IPS-18a (cell line): ENCODE results near the gene RBM23.
"Not testable (repeated sequence)": the region's sequence is repeated elsewhere in the genome, so short reads cannot be mapped to it uniquely, and the experiment has no call there.

ENCODE experiments used
- H3K27ac ChIP-seq: one replicate; pipeline ENCODE4 v1.5.1; 2013; ENCODE audit warnings: low read length
- H3K27me3 ChIP-seq: one replicate; pipeline ENCODE4 v1.6.1; 2013; ENCODE audit warnings: mild to moderate bottlenecking, low read length; ENCODE audit not compliant: control insufficient read depth, insufficient read depth
- H3K36me3 ChIP-seq: one replicate; pipeline ENCODE4 v1.6.1; 2013; ENCODE audit warnings: low read depth, low read length; ENCODE audit not compliant: control insufficient read depth
- H3K4me1 ChIP-seq: one replicate; pipeline ENCODE4 v1.6.1; 2013; ENCODE audit warnings: low read depth, low read length; ENCODE audit not compliant: control insufficient read depth
- H3K4me3 ChIP-seq: one replicate; pipeline ENCODE4 v1.5.1; 2013; ENCODE audit warnings: low read length
- H3K9ac ChIP-seq: one replicate; pipeline ENCODE4 v1.6.1; 2013; ENCODE audit warnings: mild to moderate bottlenecking, low read length, moderate library complexity
- H3K9me3 ChIP-seq: one replicate; pipeline ENCODE4 v1.6.1; 2013; ENCODE audit warnings: low read depth, low read length; ENCODE audit not compliant: control insufficient read depth

RBM23 gene

GRCh38 chr14:22918804-22919600 lies at the start of gene RBM23:
TSS of gene RBM23 (minus strand) at chr14:22919149.
- peak within 1 kb of the TSS; percentile 93 for H3K9ac ChIP-seq
- peak within 1 kb of the TSS; percentile 98 for H3K27ac ChIP-seq
- no peaks in the 10 kb centered on the region for H3K27me3 ChIP-seq
- H3K4me1 ChIP-seq, result peaks cover 7% of the 10 kb centered on the region
- peak within 1 kb of the TSS; percentile 97 for H3K4me3 ChIP-seq
- no peaks in the 10 kb centered on the region for H3K9me3 ChIP-seq
- H3K36me3 ChIP-seq, result peaks cover 45% of the 10 kb centered on the region

DNA sequence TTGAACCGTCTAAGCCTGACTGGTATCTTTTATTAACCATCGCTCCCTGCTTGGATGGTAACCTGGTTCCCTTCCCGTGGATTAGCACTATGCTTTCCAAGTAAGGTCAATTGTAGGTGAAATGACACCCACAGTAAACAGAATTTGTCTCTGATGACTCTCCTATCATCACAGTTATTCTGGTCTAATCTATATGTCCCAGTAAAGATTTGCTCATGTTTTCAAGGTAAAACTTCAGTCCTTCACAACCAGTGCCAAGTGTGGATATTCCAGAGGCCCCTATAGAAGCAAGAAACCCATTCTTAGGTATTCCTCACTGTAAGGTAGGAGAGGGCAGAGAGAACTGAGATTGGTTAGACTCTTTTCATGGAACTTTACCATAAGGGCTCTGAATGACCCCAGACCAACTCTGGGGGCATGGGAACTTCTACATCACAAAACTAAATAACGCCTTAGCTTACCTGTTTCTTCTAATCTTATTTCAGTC lies 47.9 kb upstream of the RBM23 start:
- H3K36me3 ChIP-seq, result peaks cover 15% of the 10 kb centered on the region
- no peak overlapping the region for H3K27ac ChIP-seq
- no peaks in the 10 kb centered on the region for H3K9me3 ChIP-seq
- no peaks in the 10 kb centered on the region for H3K27me3 ChIP-seq
- H3K4me3 ChIP-seq, result no peak overlapping the region
- no peak overlapping the region for H3K9ac ChIP-seq
- H3K4me1 ChIP-seq, result no peaks in the 10 kb centered on the region

- H3K27ac ChIP-seq, H3K4me1 ChIP-seq, H3K4me3 ChIP-seq, H3K27me3 ChIP-seq, H3K36me3 ChIP-seq, H3K9me3 ChIP-seq, H3K9ac ChIP-seq: not testable (repeated sequence)
These were observed 47.2 kb upstream of the RBM23 start for GRCh38 chr14:22965916-22966782.

DNA sequence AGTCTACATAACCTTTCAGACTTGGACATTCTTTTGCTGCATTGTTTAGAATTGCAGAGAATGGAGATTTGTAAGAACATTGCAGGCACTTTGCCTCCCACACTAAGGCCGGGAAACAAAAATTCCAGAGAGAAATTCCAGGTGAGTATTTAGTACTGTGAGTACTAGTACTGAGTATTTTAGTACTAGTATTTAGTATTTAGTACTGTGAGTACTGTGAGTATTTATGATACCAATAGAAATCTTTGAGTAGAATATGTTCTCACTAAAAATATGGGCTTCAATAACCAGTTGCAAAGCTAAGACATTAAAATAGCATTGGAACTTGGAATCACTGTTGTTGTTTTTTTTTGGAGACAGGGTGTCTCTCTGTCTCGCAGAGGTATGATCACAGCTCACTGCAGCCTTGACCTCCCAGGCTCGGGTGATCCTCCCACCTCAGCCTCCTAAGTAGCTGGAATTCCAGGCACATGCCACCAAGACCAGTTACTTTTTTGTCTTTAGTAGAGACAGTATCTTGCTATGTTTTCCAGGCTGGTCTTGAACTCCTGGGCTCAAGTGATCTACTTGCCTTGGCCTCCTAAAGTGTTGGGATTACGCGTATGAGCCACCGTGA lies 43.2 kb upstream of the RBM23 start:
- H3K27ac ChIP-seq, result no peak overlapping the region
- no peak overlapping the region for H3K4me3 ChIP-seq
- H3K27me3 ChIP-seq, result no peaks in the 10 kb centered on the region
- H3K9me3 ChIP-seq, result no peaks in the 10 kb centered on the region
- no peaks in the 10 kb centered on the region for H3K36me3 ChIP-seq
- no peak overlapping the region for H3K9ac ChIP-seq
- H3K4me1 ChIP-seq, result no peaks in the 10 kb centered on the region

GRCh38 chr14:22955702-22956569 lies 37.0 kb upstream of the RBM23 start:
- H3K4me1 ChIP-seq, result peaks cover 7% of the 10 kb centered on the region
- no peaks in the 10 kb centered on the region for H3K9me3 ChIP-seq
- peak overlapping the region; percentile 90 for H3K9ac ChIP-seq
- H3K4me3 ChIP-seq, result peak overlapping the region; percentile 78
- H3K27me3 ChIP-seq, result no peaks in the 10 kb centered on the region
- peak overlapping the region; percentile 8 for H3K27ac ChIP-seq
- peaks cover 9% of the 10 kb centered on the region for H3K36me3 ChIP-seq

- Histone ChIP-seq H3K27me3 (no peaks in the 10 kb centered on the region), H3K4me1 (peaks cover 7% of the 10 kb centered on the region), H3K9ac (no peak overlapping the region), H3K36me3 (peaks cover 23% of the 10 kb centered on the region), H3K9me3 (no peaks in the 10 kb centered on the region), H3K4me3 (no peak overlapping the region), H3K27ac (no peak overlapping the region)
These were observed 33.5 kb upstream of the RBM23 start for GRCh38 chr14:22952418-22952817.

DNA sequence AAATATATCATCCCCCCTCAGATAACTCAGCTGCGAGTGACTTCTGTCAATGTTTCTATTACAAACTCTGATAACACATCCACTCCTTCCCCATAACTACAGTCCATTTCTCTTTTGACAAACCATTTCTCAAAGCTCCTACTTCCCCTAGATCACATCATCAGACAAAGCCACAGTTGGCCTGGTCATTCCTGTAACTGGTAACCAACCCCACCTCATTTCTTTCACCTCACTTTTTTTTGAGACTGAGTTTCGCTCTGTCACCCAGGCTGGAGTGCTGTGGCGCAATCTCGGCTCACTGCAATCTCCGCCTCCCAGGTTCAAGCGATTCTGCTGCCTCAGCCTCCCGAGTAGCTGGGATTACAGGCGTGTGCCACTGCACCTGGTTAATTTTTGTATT lies 32.8 kb upstream of the RBM23 start:
- not testable (repeated sequence) for H3K27me3 ChIP-seq, H3K27ac ChIP-seq, H3K4me3 ChIP-seq, H3K9ac ChIP-seq, H3K4me1 ChIP-seq, H3K9me3 ChIP-seq
- peaks cover 29% of the 10 kb centered on the region for H3K36me3 ChIP-seq

- Histone ChIP-seq H3K9me3 (no peaks in the 10 kb centered on the region), H3K9ac (no peak overlapping the region), H3K4me1 (no peaks in the 10 kb centered on the region), H3K27me3 (no peaks in the 10 kb centered on the region), H3K4me3 (no peak overlapping the region), H3K36me3 (peaks cover 26% of the 10 kb centered on the region), H3K27ac (no peak overlapping the region)
These were observed 26.7 kb upstream of the RBM23 start for GRCh38 chr14:22945642-22946041.

DNA sequence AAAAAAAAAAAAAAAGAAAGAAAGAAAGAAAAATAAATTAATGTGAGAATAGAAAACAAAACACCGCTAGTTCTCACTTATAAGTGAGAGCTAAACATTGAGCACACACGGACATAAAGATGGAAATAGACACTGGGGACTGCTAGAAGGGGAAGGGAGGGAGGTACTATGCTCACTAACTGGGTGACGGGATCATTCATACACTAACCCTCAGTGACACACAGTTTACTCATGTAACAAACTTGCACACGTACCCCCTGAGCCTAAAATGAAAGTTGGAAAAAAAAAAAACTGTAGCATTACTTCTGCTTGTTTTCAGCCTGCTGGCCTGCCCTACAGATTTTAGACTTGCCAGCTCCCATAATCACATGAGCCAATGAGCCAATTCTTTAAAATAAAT lies 20.7 kb upstream of the RBM23 start:
- no peaks in the 10 kb centered on the region for H3K27me3 ChIP-seq
- no peak overlapping the region for H3K4me3 ChIP-seq
- H3K4me1 ChIP-seq, result no peaks in the 10 kb centered on the region
- no peak overlapping the region for H3K27ac ChIP-seq
- H3K36me3 ChIP-seq, result no peaks in the 10 kb centered on the region
- no peaks in the 10 kb centered on the region for H3K9me3 ChIP-seq
- H3K9ac ChIP-seq, result no peak overlapping the region

- H3K27me3 ChIP-seq, result no peaks in the 10 kb centered on the region
- H3K9ac ChIP-seq, result no peak overlapping the region
- no peaks in the 10 kb centered on the region for H3K36me3 ChIP-seq
- no peaks in the 10 kb centered on the region for H3K9me3 ChIP-seq
- no peak overlapping the region for H3K4me3 ChIP-seq
- H3K27ac ChIP-seq, result no peak overlapping the region
- no peaks in the 10 kb centered on the region for H3K4me1 ChIP-seq
These were observed 16.2 kb upstream of the RBM23 start for GRCh38 chr14:22935156-22935555.

GRCh38 chr14:22932146-22932545 lies 13.2 kb upstream of the RBM23 start:
- Histone ChIP-seq H3K36me3 (peaks cover under 1% of the 10 kb centered on the region), H3K9ac (no peak overlapping the region), H3K27me3 (no peaks in the 10 kb centered on the region), H3K9me3 (no peaks in the 10 kb centered on the region), H3K4me1 (peaks cover 7% of the 10 kb centered on the region), H3K4me3 (no peak overlapping the region), H3K27ac (no peak overlapping the region)
